Panc1 (cell line): ENCODE results near the gene SDF4.

Experiments used
- POLR2AphosphoS5 ChIP-seq: IDR thresholded peaks from 2 replicates; pipeline ENCODE4 v1.6.1; 2012; ENCODE audit warnings: mild to moderate bottlenecking, low read depth, low read length, moderate library complexity
- SIN3A ChIP-seq: IDR thresholded peaks from 2 replicates; pipeline ENCODE4 v1.6.1; 2012; ENCODE audit warnings: low read depth, mild to moderate bottlenecking, low read length, moderate library complexity, borderline replicate concordance; ENCODE audit not compliant: insufficient read depth
- TCF7L2 ChIP-seq: IDR thresholded peaks from 2 replicates; pipeline ENCODE4 v1.6.1; 2011; ENCODE audit warnings: mild to moderate bottlenecking, low read depth, low read length, inconsistent platforms
- TF ChIP-seq, protein P1 (sequence below): fragments of 450-650 bp; IDR thresholded peaks from 2 replicates; pipeline ENCODE4 v1.5.1; 2017; ENCODE audit warnings: mild to moderate bottlenecking
- TF ChIP-seq, protein P2 (sequence below), 2 experiments: IDR thresholded peaks; 2 replicates each; pipeline ENCODE4 v1.6.1; 2011 to 2012; ENCODE audit warnings: low read depth in 2 of 2, control low read depth in 1 of 2, low read length in 1 of 2, mild to moderate bottlenecking in 1 of 2, moderate library complexity in 1 of 2; ENCODE audit not compliant: insufficient read depth in 1 of 2

DNA sequence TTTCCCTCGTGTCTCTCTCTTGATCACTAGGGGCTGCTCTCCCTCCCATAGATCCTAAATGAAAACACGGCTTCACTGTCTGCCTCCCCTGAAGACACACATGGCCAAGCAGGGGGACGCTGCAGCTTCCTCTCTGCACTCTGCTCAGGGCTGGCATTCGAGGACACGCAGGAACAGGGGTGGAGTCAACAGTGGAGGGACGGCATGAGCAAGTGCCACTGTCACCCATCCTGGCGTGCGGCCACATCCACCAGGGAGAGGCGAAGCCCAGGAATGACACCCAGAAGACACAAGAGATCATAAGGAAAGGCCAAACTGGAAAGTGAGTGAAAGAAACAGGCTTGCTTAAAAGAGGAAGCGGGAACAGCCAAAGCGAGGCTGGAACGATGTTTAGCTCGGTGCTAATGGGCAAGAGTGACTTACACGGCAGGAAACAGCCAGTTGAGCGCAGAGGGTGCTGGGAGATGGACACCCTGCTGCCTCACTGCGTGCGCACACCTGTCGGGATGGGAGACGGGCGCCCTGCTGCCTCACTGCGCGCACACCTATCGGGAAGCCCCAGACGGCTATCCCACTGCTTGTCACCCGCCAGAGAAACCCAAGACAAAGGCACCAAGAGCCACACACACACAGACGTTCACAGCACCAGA lies 28.3 kb upstream of the SDF4 start:
- TF ChIP-seq, protein P1, sequence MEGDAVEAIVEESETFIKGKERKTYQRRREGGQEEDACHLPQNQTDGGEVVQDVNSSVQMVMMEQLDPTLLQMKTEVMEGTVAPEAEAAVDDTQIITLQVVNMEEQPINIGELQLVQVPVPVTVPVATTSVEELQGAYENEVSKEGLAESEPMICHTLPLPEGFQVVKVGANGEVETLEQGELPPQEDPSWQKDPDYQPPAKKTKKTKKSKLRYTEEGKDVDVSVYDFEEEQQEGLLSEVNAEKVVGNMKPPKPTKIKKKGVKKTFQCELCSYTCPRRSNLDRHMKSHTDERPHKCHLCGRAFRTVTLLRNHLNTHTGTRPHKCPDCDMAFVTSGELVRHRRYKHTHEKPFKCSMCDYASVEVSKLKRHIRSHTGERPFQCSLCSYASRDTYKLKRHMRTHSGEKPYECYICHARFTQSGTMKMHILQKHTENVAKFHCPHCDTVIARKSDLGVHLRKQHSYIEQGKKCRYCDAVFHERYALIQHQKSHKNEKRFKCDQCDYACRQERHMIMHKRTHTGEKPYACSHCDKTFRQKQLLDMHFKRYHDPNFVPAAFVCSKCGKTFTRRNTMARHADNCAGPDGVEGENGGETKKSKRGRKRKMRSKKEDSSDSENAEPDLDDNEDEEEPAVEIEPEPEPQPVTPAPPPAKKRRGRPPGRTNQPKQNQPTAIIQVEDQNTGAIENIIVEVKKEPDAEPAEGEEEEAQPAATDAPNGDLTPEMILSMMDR = no peak
- no peak for TF ChIP-seq POLR2AphosphoS5
- TF ChIP-seq, protein P2, sequence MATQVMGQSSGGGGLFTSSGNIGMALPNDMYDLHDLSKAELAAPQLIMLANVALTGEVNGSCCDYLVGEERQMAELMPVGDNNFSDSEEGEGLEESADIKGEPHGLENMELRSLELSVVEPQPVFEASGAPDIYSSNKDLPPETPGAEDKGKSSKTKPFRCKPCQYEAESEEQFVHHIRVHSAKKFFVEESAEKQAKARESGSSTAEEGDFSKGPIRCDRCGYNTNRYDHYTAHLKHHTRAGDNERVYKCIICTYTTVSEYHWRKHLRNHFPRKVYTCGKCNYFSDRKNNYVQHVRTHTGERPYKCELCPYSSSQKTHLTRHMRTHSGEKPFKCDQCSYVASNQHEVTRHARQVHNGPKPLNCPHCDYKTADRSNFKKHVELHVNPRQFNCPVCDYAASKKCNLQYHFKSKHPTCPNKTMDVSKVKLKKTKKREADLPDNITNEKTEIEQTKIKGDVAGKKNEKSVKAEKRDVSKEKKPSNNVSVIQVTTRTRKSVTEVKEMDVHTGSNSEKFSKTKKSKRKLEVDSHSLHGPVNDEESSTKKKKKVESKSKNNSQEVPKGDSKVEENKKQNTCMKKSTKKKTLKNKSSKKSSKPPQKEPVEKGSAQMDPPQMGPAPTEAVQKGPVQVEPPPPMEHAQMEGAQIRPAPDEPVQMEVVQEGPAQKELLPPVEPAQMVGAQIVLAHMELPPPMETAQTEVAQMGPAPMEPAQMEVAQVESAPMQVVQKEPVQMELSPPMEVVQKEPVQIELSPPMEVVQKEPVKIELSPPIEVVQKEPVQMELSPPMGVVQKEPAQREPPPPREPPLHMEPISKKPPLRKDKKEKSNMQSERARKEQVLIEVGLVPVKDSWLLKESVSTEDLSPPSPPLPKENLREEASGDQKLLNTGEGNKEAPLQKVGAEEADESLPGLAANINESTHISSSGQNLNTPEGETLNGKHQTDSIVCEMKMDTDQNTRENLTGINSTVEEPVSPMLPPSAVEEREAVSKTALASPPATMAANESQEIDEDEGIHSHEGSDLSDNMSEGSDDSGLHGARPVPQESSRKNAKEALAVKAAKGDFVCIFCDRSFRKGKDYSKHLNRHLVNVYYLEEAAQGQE (IDR thresholded peaks at IDR 0.05; ENCODE audit: insufficient read depth in 1 of 2, low read depth in 2 of 2, low read length in 1 of 2) = no peak
- no peak for TF ChIP-seq SIN3A
- TF ChIP-seq TCF7L2 = no peak
